Measurements from ENCODE around the gene NDEL1. TPM values are rescaled to one million over a fixed set of nuclear protein-coding genes. Genes with fewer than 3 reads are reported as not detected.

NDEL1 gene
- polyA plus RNA-seq, 3 donors = 29.8 to 58.3 (median 39.7) TPM

DNA sequence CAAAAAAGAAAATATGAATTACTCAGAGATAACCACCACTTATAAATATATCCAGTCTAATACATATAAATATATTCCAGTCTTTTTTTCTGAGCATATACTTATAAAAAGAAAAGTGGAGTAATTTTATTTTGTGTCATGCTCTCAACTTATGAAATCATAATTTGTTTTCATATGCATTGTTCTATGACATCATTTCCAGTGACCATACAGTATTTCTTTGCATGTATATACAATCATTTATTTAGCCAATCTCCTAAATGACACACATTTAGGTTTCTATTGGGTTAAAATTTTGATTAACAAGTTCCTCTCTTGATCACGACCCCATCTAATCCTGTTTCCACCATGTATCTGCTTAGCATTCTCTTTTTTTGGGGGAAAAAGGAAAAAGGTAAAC, 16.4 kb upstream of the NDEL1 start:
- WGBS (ENCODE audit: insufficient coverage) = no CpG with 5 or more reads among the region's 1 CpG
- no peaks in the 10 kb centered on the region for H4K20me1 ChIP-seq (ENCODE audit: insufficient read depth, low read length)
- H3K9ac ChIP-seq (ENCODE audit: insufficient read depth, low read length, poor library complexity, severe bottlenecking) = no peak overlapping the region
- H3K27me3 ChIP-seq (ENCODE audit: control insufficient read depth in 2 of 2, insufficient read depth in 2 of 2, low read length in 2 of 2) = no peaks in the 10 kb centered on the region
- Mint-ChIP-seq H3K4me1 (peaks cover 90% of the 10 kb centered on the region), H3K27ac (peak overlapping the region; percentile 91 to 99 (median 97)), H3K9me3 (peaks cover 0 to 7% (median 0%) of the 10 kb centered on the region in 7 donors), H3K36me3 (peaks cover 15 to 20% of the 10 kb centered on the region in 2 donors), H3K27me3 (ENCODE audit: low read depth in 3 of 3) (peaks cover 0 to 2% (median 0%) of the 10 kb centered on the region in 3 donors), H3K4me3 (no peak overlapping the region)
- intact Hi-C loops (cut with micrococcal nuclease) = no loop called here
- no peaks in the 10 kb centered on the region for H3K9me3 ChIP-seq (replicated peaks in 1 of 2; ENCODE audit: control insufficient read depth in 1 of 2, insufficient read depth in 1 of 2, low read length in 2 of 2)
- peak overlapping the region in 1 of 3 experiments; percentile 27 for H3K4me3 ChIP-seq (replicated peaks in 1 of 3; ENCODE audit: low read depth in 2 of 3, low read length in 3 of 3)
- H3K4me2 ChIP-seq (replicated peaks; ENCODE audit: extremely low read depth, low read length, poor library complexity, severe bottlenecking) = no peak overlapping the region
- peak overlapping the region in 1 of 2 donors; percentile 94 for H3K27ac ChIP-seq (ENCODE audit: low read depth in 1 of 2, low read length in 2 of 2)
- H3K36me3 ChIP-seq (replicated peaks in 1 of 2; ENCODE audit: control insufficient read depth in 1 of 2, insufficient read depth in 2 of 2, low read length in 2 of 2) = no peaks in the 10 kb centered on the region
- no peak overlapping the region for H2AFZ ChIP-seq (ENCODE audit: insufficient read depth, low read depth, low read length, poor library complexity, severe bottlenecking)
- DNase-seq = no peak
- TF ChIP-seq, protein P1, sequence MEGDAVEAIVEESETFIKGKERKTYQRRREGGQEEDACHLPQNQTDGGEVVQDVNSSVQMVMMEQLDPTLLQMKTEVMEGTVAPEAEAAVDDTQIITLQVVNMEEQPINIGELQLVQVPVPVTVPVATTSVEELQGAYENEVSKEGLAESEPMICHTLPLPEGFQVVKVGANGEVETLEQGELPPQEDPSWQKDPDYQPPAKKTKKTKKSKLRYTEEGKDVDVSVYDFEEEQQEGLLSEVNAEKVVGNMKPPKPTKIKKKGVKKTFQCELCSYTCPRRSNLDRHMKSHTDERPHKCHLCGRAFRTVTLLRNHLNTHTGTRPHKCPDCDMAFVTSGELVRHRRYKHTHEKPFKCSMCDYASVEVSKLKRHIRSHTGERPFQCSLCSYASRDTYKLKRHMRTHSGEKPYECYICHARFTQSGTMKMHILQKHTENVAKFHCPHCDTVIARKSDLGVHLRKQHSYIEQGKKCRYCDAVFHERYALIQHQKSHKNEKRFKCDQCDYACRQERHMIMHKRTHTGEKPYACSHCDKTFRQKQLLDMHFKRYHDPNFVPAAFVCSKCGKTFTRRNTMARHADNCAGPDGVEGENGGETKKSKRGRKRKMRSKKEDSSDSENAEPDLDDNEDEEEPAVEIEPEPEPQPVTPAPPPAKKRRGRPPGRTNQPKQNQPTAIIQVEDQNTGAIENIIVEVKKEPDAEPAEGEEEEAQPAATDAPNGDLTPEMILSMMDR (IDR thresholded peaks at IDR 0.05) = no peak
- peaks cover 4% of the 10 kb centered on the region for H3K79me2 ChIP-seq (ENCODE audit: insufficient read depth, low read length)
- peaks cover 64 to 85% of the 10 kb centered on the region in 2 donors for H3K4me1 ChIP-seq (ENCODE audit: control insufficient read depth in 1 of 2, insufficient read depth in 2 of 2, low read length in 2 of 2)

DNA sequence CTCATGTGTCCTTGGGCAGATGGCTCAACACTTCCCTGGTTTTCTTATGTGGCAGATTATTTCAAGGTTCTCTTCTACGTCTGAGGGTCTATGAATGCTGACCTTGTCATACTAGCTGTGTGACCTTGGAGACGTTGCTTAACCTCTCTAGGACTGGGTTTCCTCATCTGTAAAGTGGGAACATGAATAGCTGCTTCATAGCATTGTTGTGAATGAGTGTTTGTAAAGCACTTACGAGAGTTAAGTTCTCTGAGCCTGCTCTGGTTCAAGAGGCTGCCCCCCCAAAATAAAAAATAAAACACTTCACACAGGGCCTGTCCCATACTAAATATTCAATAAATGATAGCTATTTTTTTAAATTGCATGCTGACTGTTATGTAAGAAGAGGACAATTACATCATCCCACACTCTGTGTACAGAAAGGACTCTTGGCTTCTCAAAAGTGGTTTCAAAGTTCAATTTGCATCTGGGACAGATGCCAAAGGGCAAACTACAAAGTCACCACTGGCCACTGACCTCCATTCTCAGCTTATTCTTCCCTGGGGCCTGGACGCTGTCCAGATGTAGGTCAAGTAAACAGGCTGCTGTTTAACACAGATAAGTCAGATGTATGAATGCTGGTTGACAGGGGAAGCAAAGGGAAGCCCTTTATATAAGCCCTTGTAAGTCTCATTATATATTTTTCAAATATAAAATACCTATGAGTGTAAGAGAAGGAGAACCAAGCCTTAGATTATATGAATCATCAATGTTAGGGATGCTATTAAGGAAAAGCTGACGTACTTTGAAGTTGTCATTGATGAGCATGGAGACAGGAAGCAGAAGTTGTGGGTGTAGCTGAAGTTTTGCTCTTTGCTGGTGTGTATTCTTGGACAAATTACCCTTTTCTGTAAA, 15.4 kb upstream of the NDEL1 start:
- peak overlapping the region; percentile 34 for H3K9ac ChIP-seq (ENCODE audit: insufficient read depth, low read length, poor library complexity, severe bottlenecking)
- H3K27me3 Mint-ChIP-seq (ENCODE audit: low read depth in 3 of 3) = peaks cover 0 to 2% (median 0%) of the 10 kb centered on the region in 3 donors
- H3K4me3 Mint-ChIP-seq = peak overlapping the region in 1 of 2 donors; percentile 65
- H3K9me3 Mint-ChIP-seq = peaks cover 0 to 9% (median 3%) of the 10 kb centered on the region in 7 donors
- H3K27ac Mint-ChIP-seq = peak overlapping the region; percentile 91 to 99 (median 97)
- H3K4me3 ChIP-seq (replicated peaks in 1 of 3; ENCODE audit: low read depth in 2 of 3, low read length in 3 of 3) = peak overlapping the region in 1 of 3 experiments; percentile 31
- peak; percentile 78 to 86 (median 79) for DNase-seq
- peaks cover 4% of the 10 kb centered on the region for H3K79me2 ChIP-seq (ENCODE audit: insufficient read depth, low read length)
- intact Hi-C loops (cut with micrococcal nuclease) = loop anchor here in 1 of 2 donors (1.0 kb wide), 1 partner anchor 10 kb away; no protein-coding TSS in a partner anchor
- H3K27ac ChIP-seq (ENCODE audit: low read depth in 1 of 2, low read length in 2 of 2) = peak overlapping the region; percentile 81 to 94
- H4K20me1 ChIP-seq (ENCODE audit: insufficient read depth, low read length) = no peaks in the 10 kb centered on the region
- no peaks in the 10 kb centered on the region for H3K27me3 ChIP-seq (ENCODE audit: control insufficient read depth in 2 of 2, insufficient read depth in 2 of 2, low read length in 2 of 2)
- H3K36me3 ChIP-seq (replicated peaks in 1 of 2; ENCODE audit: control insufficient read depth in 1 of 2, insufficient read depth in 2 of 2, low read length in 2 of 2) = no peaks in the 10 kb centered on the region
- TF ChIP-seq, protein P1 (IDR thresholded peaks at IDR 0.05) = no peak
- peaks cover 15 to 21% of the 10 kb centered on the region in 2 donors for H3K36me3 Mint-ChIP-seq
- peak overlapping the region; percentile 54 for H3K4me2 ChIP-seq (replicated peaks; ENCODE audit: extremely low read depth, low read length, poor library complexity, severe bottlenecking)
- H2AFZ ChIP-seq (ENCODE audit: insufficient read depth, low read depth, low read length, poor library complexity, severe bottlenecking) = no peak overlapping the region
- H3K9me3 ChIP-seq (replicated peaks in 1 of 2; ENCODE audit: control insufficient read depth in 1 of 2, insufficient read depth in 1 of 2, low read length in 2 of 2) = no peaks in the 10 kb centered on the region
- peaks cover 83% of the 10 kb centered on the region for H3K4me1 Mint-ChIP-seq
- peaks cover 57 to 76% of the 10 kb centered on the region in 2 donors for H3K4me1 ChIP-seq (ENCODE audit: control insufficient read depth in 1 of 2, insufficient read depth in 2 of 2, low read length in 2 of 2)
- 6% methylated on average over 3 of the region's 5 CpGs for WGBS (ENCODE audit: insufficient coverage)
